Neural progenitor cell (in vitro differentiated cells): ENCODE results near the gene EPHA4.

Experiments
- EZH2 ChIP-seq: fragments of 200-600 bp; sonication (generic); IDR thresholded peaks from 2 replicates; pipeline ENCODE4 v1.6.1; 2017; ENCODE audit warnings: antibody characterized with exemption, mild to moderate bottlenecking, moderate library complexity
- TF ChIP-seq, protein P1 (sequence below): fragments of 200-600 bp; sonication (generic); IDR thresholded peaks from 2 replicates; pipeline ENCODE4 v1.5.1; 2017; ENCODE audit warnings: antibody characterized with exemption, mild to moderate bottlenecking

GRCh38 chr2:221561770-221562169 lies 10.3 kb downstream of the EPHA4 start:
- TF ChIP-seq, protein P1, sequence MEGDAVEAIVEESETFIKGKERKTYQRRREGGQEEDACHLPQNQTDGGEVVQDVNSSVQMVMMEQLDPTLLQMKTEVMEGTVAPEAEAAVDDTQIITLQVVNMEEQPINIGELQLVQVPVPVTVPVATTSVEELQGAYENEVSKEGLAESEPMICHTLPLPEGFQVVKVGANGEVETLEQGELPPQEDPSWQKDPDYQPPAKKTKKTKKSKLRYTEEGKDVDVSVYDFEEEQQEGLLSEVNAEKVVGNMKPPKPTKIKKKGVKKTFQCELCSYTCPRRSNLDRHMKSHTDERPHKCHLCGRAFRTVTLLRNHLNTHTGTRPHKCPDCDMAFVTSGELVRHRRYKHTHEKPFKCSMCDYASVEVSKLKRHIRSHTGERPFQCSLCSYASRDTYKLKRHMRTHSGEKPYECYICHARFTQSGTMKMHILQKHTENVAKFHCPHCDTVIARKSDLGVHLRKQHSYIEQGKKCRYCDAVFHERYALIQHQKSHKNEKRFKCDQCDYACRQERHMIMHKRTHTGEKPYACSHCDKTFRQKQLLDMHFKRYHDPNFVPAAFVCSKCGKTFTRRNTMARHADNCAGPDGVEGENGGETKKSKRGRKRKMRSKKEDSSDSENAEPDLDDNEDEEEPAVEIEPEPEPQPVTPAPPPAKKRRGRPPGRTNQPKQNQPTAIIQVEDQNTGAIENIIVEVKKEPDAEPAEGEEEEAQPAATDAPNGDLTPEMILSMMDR, result no peak
- no peak for TF ChIP-seq EZH2
